Breast epithelium (tissue), 4 donors: Measurements from ENCODE around the gene PTPRK. TPM values are rescaled to one million over a fixed set of nuclear protein-coding genes. Genes with fewer than 3 reads are reported as not detected.

Source experiments
- DNase-seq, 2 donors: peaks; one replicate each; pipeline ENCODE4 v3.0.0-alpha.2; 2019; ENCODE audit warnings: low spot score in 2 of 2
- H3K27ac ChIP-seq, 2 donors: fragments of 200-600 bp; sonication (generic) in 1 of 2; one replicate each; pipeline ENCODE4 v1.5.1; 2016 to 2019; ENCODE audit warnings: mild to moderate bottlenecking in 1 of 2
- H3K27me3 ChIP-seq, 2 donors: fragments of 200-600 bp; sonication (generic) in 1 of 2; one replicate each; pipeline versions ENCODE4 v1.5.1 to v1.6.0; 2017 to 2019; ENCODE audit warnings: control low read depth in 1 of 2, mild to moderate bottlenecking in 1 of 2
- H3K36me3 ChIP-seq: fragments of 200-600 bp; one replicate; pipeline ENCODE4 v1.5.1; 2019
- H3K4me1 ChIP-seq, 2 donors: fragments of 200-600 bp; sonication (generic); one replicate each; pipeline ENCODE4 v1.5.1; 2016 to 2019; ENCODE audit warnings: control low read depth in 1 of 2
- H3K4me3 ChIP-seq, 3 donors: fragments of 200-600 bp; sonication (generic); 1 replicate in 2 of 3; 2 replicates in 1 of 3; pipeline ENCODE4 v1.5.1; 2016 to 2019; ENCODE audit warnings: mild to moderate bottlenecking in 3 of 3, moderate library complexity in 2 of 3
- H3K9me3 ChIP-seq, 2 donors: fragments of 200-600 bp; sonication (generic) in 1 of 2; one replicate each; pipeline ENCODE4 v1.5.1; 2016 to 2019; ENCODE audit warnings: control low read depth in 1 of 2
- POLR2A ChIP-seq: fragments of 450-650 bp; IDR thresholded peaks from one replicate; pipeline ENCODE4 v1.6.1; 2016; ENCODE audit warnings: antibody characterized with exemption, mild to moderate bottlenecking, moderate library complexity
- POLR2AphosphoS5 ChIP-seq, 3 donors: sonication (generic); formaldehyde crosslinking; IDR thresholded peaks; one replicate each; pipeline ENCODE4 v1.6.1; 2017; ENCODE audit warnings: antibody characterized with exemption in 3 of 3
- intact Hi-C: fragments of 100-400 bp; cut with DNase I; formaldehyde crosslinking; loops from one replicate; pipeline ENCODE4 v1.15.1; 2023; ENCODE audit warnings: low total_unique reads
- total RNA-seq, 3 donors: library from RNA; depleted of rRNA; stranded (reverse); fragments of >200 nt; gene quantifications; one replicate each; pipeline ENCODE4 v1.1.0, GENCODE V29; 2016
- TF ChIP-seq, protein P1 (sequence below), 3 donors: fragments of 450-650 bp; IDR thresholded peaks; one replicate each; pipeline ENCODE4 v1.5.1; 2016 to 2017; ENCODE audit warnings: antibody characterized with exemption in 3 of 3, mild to moderate bottlenecking in 3 of 3, moderate library complexity in 3 of 3

Gene PTPRK
- total RNA-seq, 3 donors from 2014 or later: 29.1 to 134 (median 77.0) TPM

DNA sequence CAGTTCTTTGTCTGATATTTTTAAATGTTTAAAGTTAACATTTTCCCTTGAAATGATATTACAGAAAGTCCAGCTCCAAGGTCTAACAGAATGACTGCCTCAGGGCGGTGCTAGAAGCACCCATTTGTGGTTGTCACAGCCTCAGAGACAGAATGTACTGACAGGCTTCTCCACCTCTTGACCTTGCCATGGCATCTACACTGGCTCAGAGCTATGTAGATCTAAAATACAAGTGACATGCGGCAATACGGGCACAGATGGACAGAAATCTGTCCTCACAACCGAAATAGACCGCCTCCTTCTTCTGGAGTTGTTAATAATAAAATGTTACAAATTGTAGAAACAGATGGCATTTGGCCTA lies 452.3 kb downstream of the PTPRK start:
- no peaks in the 10 kb centered on the region for H3K36me3 ChIP-seq
- no peaks in the 10 kb centered on the region for H3K27me3 ChIP-seq
- H3K4me1 ChIP-seq: no peaks in the 10 kb centered on the region
- intact Hi-C loops: no loop called here
- H3K9me3 ChIP-seq: no peaks in the 10 kb centered on the region
- no peak overlapping the region for H3K4me3 ChIP-seq
- TF ChIP-seq, protein P1, sequence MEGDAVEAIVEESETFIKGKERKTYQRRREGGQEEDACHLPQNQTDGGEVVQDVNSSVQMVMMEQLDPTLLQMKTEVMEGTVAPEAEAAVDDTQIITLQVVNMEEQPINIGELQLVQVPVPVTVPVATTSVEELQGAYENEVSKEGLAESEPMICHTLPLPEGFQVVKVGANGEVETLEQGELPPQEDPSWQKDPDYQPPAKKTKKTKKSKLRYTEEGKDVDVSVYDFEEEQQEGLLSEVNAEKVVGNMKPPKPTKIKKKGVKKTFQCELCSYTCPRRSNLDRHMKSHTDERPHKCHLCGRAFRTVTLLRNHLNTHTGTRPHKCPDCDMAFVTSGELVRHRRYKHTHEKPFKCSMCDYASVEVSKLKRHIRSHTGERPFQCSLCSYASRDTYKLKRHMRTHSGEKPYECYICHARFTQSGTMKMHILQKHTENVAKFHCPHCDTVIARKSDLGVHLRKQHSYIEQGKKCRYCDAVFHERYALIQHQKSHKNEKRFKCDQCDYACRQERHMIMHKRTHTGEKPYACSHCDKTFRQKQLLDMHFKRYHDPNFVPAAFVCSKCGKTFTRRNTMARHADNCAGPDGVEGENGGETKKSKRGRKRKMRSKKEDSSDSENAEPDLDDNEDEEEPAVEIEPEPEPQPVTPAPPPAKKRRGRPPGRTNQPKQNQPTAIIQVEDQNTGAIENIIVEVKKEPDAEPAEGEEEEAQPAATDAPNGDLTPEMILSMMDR (IDR thresholded peaks at IDR 0.05): no peak
- TF ChIP-seq POLR2AphosphoS5 (IDR thresholded peaks at IDR 0.05) (no peak), POLR2A (no peak)
- no peak overlapping the region for H3K27ac ChIP-seq
- DNase-seq: no peak

DNA sequence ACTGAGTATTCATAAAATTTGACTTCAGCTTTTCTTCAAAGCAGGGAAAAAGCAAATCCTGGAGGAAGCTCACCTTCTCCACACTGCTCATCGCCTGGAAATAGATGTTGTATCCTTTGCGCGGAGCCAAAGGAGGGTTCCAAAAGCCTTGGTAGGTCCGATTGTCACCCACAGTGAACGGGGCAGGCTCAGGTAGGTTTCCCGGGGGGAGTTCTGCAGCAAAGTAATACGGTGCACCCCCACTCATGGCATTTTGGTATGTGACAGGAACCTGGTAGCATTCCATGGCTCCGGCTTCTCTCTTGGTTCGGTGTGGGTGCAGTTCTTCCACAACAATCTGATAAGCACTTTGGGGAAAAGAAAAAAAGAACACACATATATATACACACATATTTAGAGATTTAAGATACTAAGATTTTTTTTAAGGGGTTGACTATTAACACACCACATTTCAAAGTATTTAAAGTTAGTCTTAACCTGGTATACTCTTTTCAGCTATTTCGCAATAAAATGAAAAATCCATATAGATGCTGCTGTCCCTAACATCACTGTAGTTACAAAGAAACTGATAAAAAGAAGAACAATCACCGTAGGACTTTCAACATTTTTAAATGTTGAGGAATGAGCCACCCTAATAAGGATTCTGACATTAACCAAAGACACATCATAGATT lies 452.8 kb downstream of the PTPRK start:
- Histone ChIP-seq H3K4me3 (no peak overlapping the region), H3K27me3 (no peaks in the 10 kb centered on the region), H3K9me3 (no peaks in the 10 kb centered on the region), H3K4me1 (no peaks in the 10 kb centered on the region), H3K27ac (no peak overlapping the region), H3K36me3 (no peaks in the 10 kb centered on the region)
- TF ChIP-seq POLR2AphosphoS5 (IDR thresholded peaks at IDR 0.05) (no peak), POLR2A (no peak)
- TF ChIP-seq, protein P1 (IDR thresholded peaks at IDR 0.05): no peak
- DNase-seq: no peak
- intact Hi-C loops: no loop called here

GRCh38 chr6:128065072-128065471 lies 455.3 kb downstream of the PTPRK start:
- H3K27me3 ChIP-seq: no peaks in the 10 kb centered on the region
- intact Hi-C loops: no loop called here
- H3K27ac ChIP-seq: no peak overlapping the region
- no peaks in the 10 kb centered on the region for H3K36me3 ChIP-seq
- no peak for DNase-seq
- no peak overlapping the region for H3K4me3 ChIP-seq
- no peaks in the 10 kb centered on the region for H3K4me1 ChIP-seq
- H3K9me3 ChIP-seq: no peaks in the 10 kb centered on the region
- TF ChIP-seq, protein P1 (IDR thresholded peaks at IDR 0.05): no peak
- TF ChIP-seq POLR2AphosphoS5 (IDR thresholded peaks at IDR 0.05) (no peak), POLR2A (no peak)

GRCh38 chr6:128064540-128064895 lies 455.9 kb downstream of the PTPRK start:
- Histone ChIP-seq H3K27ac (no peak overlapping the region), H3K4me3 (no peak overlapping the region), H3K27me3 (no peaks in the 10 kb centered on the region), H3K9me3 (no peaks in the 10 kb centered on the region), H3K36me3 (no peaks in the 10 kb centered on the region), H3K4me1 (no peaks in the 10 kb centered on the region)
- intact Hi-C loops: no loop called here
- no peak for DNase-seq
- TF ChIP-seq, protein P1 (IDR thresholded peaks at IDR 0.05): no peak
- TF ChIP-seq POLR2AphosphoS5 (IDR thresholded peaks at IDR 0.05): no peak
- no peak for TF ChIP-seq POLR2A

DNA sequence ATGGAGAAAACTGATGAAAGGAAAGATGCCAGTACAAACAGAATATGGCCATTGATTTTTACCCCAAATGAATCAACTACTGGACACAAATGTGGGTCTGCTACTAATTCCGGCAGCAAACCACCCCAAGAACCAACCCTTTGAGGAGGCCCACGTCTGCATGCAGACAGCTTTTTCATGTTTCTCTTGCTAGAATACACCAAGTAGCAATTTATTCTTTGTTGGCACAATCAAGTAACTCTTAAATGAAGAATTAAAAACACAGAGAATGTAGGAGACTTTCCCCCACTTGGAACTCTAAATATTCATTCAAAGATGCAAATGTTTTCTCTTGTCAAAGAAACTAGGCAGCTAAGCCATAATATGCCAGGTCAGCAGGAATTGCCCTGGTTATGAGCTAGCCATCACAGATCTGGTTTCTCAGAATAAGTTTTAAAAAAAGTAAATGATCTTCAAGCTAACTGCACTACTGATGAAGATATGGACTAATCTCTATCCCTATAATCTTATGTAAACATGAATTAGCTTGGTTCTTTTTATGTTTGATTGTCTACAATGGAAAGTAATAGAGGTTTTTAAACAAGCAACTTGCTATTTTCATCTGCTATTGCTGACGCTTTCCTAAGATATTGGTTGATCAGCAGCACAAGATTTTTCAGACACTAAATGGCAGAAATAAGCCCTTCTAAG lies 456.4 kb downstream of the PTPRK start:
- H3K27me3 ChIP-seq: no peaks in the 10 kb centered on the region
- H3K9me3 ChIP-seq: no peaks in the 10 kb centered on the region
- no peaks in the 10 kb centered on the region for H3K4me1 ChIP-seq
- no peak overlapping the region for H3K4me3 ChIP-seq
- TF ChIP-seq, protein P1 (IDR thresholded peaks at IDR 0.05): no peak
- TF ChIP-seq POLR2AphosphoS5 (IDR thresholded peaks at IDR 0.05): no peak
- no peak for TF ChIP-seq POLR2A
- intact Hi-C loops: no loop called here
- no peaks in the 10 kb centered on the region for H3K36me3 ChIP-seq
- no peak for DNase-seq
- H3K27ac ChIP-seq: no peak overlapping the region
